K562 (cell line): Measurements from ENCODE around the gene NEK4. TPM values are rescaled to one million over a fixed set of nuclear protein-coding genes. Genes with fewer than 3 reads are reported as not detected.

Experiments
- FOS ChIP-seq: IDR thresholded peaks from 3 replicates; pipeline ENCODE4 v1.6.1; 2011; ENCODE audit not compliant: insufficient read length; ENCODE audit errors: extremely low read depth
- GTF2E2 ChIP-seq: fragments of 200-800 bp; sonication (Bioruptor generic); IDR thresholded peaks from 2 replicates; pipeline ENCODE4 v1.6.1; 2016; ENCODE audit warnings: missing genetic modification characterization, missing compliant biosample characterization
- POLR2G ChIP-seq: fragments of 200-400 bp; formaldehyde crosslinking; IDR thresholded peaks from 2 replicates; pipeline ENCODE4 v1.6.1; 2017; ENCODE audit warnings: low read depth, mild to moderate bottlenecking, antibody characterized with exemption, low read length, moderate library complexity
- ZHX1 ChIP-seq: fragments of 150-350 bp; conservative IDR thresholded peaks from 2 replicates; pipeline ENCODE4 v1.6.1; 2014; ENCODE audit warnings: low read length
- ZNF444 ChIP-seq: fragments of 250-450 bp; sonication (Bioruptor Pico); IDR thresholded peaks from 2 replicates; pipeline ENCODE4 v1.4.0; 2020; ENCODE audit warnings: mild to moderate bottlenecking, moderate library complexity
- polyA plus RNA-seq, 8 experiments: library from polyadenylated mRNA; depleted of rRNA in 4 of 8; stranded (reverse) in 5 of 8; unstranded in 3 of 8; fragments of >200 nt; fragmentation: Nextera tagmentation in 2 of 8; fragmentation: Illumina TruSeq in 1 of 8; extraction: Ambion mirVana in 2 of 8; extraction: Trizol in 1 of 8; gene quantifications; 2 replicates each; pipeline versions ENCODE4 v1.2.1 to v1.2.3, GENCODE V29; 2011 to 2014; ENCODE audit warnings: inconsistent platforms in 1 of 8, missing spikeins in 1 of 8
- total RNA-seq, 7 experiments: library from RNA; depleted of rRNA in 6 of 7; stranded (reverse); fragments of >200 nt in 6 of 7; fragmentation: Illumina TruSeq in 2 of 7; extraction: Trizol in 2 of 7; gene quantifications; 2 replicates each; pipeline versions ENCODE4 v1.2.1 to v1.2.3, GENCODE V29; 2011 to 2021; ENCODE audit warnings: low replicate concordance in 1 of 7
- TF ChIP-seq, protein P1 (sequence below), 3 experiments: fragments of 200-800 bp in 1 of 3; fragments of 250-450 bp in 1 of 3; fragments of 450-650 bp in 1 of 3; sonication (Bioruptor Pico) in 1 of 3; sonication (Bioruptor generic) in 1 of 3; formaldehyde crosslinking in 1 of 3; IDR thresholded peaks; 2 replicates each; pipeline versions ENCODE4 v1.6.1 to v1.8.0; 2016 to 2022; ENCODE audit warnings: mild to moderate bottlenecking in 2 of 3, missing genetic modification characterization in 2 of 3, missing compliant biosample characterization in 1 of 3, moderate library complexity in 1 of 3
- TF ChIP-seq, protein P2 (sequence below): fragments of 450-650 bp; IDR thresholded peaks from 2 replicates; pipeline ENCODE4 v1.6.1; 2016; ENCODE audit warnings: mild to moderate bottlenecking, moderate library complexity

Gene NEK4
- total and polyA plus RNA-seq, 9 of the 15 experiments (the other 6 are each of a cell fraction or from before 2014, with no cell fraction given) = 5.8 to 23.1 (median 16.6) TPM

- TF ChIP-seq, protein P1, sequence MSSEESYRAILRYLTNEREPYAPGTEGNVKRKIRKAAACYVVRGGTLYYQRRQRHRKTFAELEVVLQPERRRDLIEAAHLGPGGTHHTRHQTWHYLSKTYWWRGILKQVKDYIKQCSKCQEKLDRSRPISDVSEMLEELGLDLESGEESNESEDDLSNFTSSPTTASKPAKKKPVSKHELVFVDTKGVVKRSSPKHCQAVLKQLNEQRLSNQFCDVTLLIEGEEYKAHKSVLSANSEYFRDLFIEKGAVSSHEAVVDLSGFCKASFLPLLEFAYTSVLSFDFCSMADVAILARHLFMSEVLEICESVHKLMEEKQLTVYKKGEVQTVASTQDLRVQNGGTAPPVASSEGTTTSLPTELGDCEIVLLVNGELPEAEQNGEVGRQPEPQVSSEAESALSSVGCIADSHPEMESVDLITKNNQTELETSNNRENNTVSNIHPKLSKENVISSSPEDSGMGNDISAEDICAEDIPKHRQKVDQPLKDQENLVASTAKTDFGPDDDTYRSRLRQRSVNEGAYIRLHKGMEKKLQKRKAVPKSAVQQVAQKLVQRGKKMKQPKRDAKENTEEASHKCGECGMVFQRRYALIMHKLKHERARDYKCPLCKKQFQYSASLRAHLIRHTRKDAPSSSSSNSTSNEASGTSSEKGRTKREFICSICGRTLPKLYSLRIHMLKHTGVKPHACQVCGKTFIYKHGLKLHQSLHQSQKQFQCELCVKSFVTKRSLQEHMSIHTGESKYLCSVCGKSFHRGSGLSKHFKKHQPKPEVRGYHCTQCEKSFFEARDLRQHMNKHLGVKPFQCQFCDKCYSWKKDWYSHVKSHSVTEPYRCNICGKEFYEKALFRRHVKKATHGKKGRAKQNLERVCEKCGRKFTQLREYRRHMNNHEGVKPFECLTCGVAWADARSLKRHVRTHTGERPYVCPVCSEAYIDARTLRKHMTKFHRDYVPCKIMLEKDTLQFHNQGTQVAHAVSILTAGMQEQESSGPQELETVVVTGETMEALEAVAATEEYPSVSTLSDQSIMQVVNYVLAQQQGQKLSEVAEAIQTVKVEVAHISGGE (CRISPR knock-in tag; IDR thresholded peaks at IDR 0.05) = peak in 1 of 3 experiments; percentile 90; a peak in 2 of 6 replicates
- peak; percentile 97 for TF ChIP-seq POLR2G
- TF ChIP-seq FOS = no peak
- no peak for TF ChIP-seq ZNF444 (CRISPR knock-in tag)
- no peak for TF ChIP-seq ZHX1
- peak; percentile 79; the same call in 1 of the 2 replicates for TF ChIP-seq GTF2E2 (tag)
- TF ChIP-seq, protein P2, sequence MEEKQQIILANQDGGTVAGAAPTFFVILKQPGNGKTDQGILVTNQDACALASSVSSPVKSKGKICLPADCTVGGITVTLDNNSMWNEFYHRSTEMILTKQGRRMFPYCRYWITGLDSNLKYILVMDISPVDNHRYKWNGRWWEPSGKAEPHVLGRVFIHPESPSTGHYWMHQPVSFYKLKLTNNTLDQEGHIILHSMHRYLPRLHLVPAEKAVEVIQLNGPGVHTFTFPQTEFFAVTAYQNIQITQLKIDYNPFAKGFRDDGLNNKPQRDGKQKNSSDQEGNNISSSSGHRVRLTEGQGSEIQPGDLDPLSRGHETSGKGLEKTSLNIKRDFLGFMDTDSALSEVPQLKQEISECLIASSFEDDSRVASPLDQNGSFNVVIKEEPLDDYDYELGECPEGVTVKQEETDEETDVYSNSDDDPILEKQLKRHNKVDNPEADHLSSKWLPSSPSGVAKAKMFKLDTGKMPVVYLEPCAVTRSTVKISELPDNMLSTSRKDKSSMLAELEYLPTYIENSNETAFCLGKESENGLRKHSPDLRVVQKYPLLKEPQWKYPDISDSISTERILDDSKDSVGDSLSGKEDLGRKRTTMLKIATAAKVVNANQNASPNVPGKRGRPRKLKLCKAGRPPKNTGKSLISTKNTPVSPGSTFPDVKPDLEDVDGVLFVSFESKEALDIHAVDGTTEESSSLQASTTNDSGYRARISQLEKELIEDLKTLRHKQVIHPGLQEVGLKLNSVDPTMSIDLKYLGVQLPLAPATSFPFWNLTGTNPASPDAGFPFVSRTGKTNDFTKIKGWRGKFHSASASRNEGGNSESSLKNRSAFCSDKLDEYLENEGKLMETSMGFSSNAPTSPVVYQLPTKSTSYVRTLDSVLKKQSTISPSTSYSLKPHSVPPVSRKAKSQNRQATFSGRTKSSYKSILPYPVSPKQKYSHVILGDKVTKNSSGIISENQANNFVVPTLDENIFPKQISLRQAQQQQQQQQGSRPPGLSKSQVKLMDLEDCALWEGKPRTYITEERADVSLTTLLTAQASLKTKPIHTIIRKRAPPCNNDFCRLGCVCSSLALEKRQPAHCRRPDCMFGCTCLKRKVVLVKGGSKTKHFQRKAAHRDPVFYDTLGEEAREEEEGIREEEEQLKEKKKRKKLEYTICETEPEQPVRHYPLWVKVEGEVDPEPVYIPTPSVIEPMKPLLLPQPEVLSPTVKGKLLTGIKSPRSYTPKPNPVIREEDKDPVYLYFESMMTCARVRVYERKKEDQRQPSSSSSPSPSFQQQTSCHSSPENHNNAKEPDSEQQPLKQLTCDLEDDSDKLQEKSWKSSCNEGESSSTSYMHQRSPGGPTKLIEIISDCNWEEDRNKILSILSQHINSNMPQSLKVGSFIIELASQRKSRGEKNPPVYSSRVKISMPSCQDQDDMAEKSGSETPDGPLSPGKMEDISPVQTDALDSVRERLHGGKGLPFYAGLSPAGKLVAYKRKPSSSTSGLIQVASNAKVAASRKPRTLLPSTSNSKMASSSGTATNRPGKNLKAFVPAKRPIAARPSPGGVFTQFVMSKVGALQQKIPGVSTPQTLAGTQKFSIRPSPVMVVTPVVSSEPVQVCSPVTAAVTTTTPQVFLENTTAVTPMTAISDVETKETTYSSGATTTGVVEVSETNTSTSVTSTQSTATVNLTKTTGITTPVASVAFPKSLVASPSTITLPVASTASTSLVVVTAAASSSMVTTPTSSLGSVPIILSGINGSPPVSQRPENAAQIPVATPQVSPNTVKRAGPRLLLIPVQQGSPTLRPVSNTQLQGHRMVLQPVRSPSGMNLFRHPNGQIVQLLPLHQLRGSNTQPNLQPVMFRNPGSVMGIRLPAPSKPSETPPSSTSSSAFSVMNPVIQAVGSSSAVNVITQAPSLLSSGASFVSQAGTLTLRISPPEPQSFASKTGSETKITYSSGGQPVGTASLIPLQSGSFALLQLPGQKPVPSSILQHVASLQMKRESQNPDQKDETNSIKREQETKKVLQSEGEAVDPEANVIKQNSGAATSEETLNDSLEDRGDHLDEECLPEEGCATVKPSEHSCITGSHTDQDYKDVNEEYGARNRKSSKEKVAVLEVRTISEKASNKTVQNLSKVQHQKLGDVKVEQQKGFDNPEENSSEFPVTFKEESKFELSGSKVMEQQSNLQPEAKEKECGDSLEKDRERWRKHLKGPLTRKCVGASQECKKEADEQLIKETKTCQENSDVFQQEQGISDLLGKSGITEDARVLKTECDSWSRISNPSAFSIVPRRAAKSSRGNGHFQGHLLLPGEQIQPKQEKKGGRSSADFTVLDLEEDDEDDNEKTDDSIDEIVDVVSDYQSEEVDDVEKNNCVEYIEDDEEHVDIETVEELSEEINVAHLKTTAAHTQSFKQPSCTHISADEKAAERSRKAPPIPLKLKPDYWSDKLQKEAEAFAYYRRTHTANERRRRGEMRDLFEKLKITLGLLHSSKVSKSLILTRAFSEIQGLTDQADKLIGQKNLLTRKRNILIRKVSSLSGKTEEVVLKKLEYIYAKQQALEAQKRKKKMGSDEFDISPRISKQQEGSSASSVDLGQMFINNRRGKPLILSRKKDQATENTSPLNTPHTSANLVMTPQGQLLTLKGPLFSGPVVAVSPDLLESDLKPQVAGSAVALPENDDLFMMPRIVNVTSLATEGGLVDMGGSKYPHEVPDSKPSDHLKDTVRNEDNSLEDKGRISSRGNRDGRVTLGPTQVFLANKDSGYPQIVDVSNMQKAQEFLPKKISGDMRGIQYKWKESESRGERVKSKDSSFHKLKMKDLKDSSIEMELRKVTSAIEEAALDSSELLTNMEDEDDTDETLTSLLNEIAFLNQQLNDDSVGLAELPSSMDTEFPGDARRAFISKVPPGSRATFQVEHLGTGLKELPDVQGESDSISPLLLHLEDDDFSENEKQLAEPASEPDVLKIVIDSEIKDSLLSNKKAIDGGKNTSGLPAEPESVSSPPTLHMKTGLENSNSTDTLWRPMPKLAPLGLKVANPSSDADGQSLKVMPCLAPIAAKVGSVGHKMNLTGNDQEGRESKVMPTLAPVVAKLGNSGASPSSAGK = peak; percentile 68
Observed at GRCh38 chr3:52685709-52686691, 84.7 kb downstream of the NEK4 start, which contains the start of the genes GNL3 and PBRM1 (continued).
